ENCODE measurements around the gene ADARB2.

The ADARB2 gene

DNA sequence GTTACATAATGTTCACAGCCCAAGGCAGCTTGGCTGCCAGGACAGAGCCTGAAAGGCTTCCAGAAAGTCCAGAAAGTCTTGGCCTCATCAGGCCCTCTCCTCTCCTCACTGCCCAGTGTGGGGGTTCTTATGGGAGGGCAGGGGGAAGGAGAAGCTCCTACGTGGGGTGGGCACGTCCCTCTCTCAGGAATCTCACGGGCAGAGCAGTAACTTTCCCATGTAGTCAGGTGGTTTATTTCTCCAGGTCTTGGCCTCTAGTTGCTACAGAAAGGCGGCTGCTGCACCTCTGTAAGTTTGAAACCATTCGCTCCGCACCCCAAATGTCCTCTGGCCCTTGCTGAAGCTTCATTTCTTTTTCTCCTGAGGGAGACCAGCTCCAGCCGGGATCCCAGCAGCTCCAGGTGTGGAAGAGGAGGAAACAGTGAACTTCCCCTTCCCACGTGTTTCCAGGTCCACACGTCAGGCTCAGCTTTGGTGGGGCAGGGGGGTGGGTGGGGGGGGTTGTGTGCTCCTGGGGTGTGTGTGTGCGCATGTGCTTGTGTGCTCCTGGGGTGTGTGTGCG, 360.9 kb downstream of the ADARB2 start:
- DNase-seq (ENCODE audit: low read depth): no peak
- no peak overlapping the region for H3K4me3 ChIP-seq (ENCODE audit: low read depth, low read length)
- TF ChIP-seq, protein P1, sequence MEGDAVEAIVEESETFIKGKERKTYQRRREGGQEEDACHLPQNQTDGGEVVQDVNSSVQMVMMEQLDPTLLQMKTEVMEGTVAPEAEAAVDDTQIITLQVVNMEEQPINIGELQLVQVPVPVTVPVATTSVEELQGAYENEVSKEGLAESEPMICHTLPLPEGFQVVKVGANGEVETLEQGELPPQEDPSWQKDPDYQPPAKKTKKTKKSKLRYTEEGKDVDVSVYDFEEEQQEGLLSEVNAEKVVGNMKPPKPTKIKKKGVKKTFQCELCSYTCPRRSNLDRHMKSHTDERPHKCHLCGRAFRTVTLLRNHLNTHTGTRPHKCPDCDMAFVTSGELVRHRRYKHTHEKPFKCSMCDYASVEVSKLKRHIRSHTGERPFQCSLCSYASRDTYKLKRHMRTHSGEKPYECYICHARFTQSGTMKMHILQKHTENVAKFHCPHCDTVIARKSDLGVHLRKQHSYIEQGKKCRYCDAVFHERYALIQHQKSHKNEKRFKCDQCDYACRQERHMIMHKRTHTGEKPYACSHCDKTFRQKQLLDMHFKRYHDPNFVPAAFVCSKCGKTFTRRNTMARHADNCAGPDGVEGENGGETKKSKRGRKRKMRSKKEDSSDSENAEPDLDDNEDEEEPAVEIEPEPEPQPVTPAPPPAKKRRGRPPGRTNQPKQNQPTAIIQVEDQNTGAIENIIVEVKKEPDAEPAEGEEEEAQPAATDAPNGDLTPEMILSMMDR (IDR thresholded peaks at IDR 0.05; ENCODE audit: low read depth, low read length, missing control alignments): no peak

DNA sequence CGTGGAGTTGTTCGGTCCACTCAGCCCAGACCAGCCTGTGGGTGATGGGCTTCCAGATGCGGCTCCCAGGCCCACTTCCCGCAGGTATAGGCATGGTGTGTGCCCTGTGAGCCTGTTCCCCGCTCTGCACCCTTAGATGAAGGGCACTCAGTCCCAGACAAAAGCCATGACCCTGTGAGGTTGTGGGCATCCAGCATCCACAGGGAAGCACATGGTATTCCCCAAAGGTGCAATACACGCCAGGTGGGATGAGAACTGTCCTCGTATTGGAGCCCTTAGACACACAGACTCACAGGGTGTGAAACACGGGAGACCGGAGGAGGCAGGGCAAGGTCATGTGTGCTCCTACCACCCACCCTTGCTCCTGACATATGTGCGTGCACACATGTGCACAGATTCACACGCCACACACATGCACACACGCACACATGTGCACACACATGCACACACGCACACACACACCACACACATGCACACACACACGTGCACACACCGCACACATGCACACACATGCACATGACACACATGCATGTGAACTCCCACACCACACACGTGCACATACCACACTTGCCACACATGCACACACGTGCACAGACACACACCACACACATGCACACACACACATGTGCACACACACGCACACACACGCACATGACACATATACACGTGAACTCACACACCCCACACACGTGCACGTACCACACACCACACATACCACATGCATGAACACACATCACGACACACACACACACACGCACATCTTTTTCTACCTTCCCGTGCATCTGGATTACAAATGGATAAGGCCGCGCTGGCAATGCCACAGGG, 361.8 kb downstream of the ADARB2 start:
- no peak for DNase-seq (ENCODE audit: low read depth)
- TF ChIP-seq, protein P1 (IDR thresholded peaks at IDR 0.05; ENCODE audit: low read depth, low read length, missing control alignments): no peak
- H3K4me3 ChIP-seq (ENCODE audit: low read depth, low read length): no peak overlapping the region

DNA sequence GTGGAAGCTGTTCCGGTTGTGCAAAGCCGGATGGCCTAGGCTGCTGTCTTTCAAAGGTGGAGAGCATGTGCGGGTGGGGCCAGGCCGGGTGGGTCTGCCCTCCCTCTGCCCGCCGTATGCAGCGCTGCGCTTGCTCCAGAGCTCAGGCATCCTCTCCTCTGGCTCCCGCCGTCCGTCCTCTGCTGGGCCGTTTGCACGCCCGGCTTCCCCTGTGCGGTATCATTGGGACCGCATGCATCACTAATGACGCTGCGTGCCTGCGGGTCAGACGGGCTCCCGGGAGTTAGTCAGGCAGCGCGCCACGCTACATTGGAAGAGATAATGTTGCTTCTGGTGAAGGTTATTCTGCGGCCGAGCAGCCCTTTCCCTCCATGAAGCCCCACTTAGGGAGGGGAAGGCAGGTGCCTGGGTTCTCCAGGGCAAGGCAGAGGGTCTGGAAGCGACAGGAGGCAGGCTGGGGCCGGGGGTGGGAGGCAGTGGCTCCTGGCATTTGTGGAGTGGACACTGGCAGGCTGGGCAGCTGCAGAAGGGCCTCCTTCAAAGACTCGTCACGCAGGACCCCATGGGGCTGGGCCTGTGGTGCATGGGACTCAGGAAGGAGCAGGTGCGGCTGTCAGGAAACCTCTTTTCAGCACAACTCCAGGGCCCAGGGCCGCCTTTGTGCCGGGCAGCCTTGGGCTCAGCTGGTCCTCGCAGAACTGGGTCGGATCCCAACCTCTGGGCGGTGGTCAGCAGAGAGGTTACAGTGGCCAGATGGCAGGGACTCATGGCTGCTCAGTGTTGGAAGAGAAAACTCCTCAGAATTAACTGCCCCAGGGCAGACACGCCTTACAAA, 362.6 kb downstream of the ADARB2 start:
- TF ChIP-seq, protein P1 (IDR thresholded peaks at IDR 0.05; ENCODE audit: low read depth, low read length, missing control alignments): no peak
- no peak for DNase-seq (ENCODE audit: low read depth)
- no peak overlapping the region for H3K4me3 ChIP-seq (ENCODE audit: low read depth, low read length)

DNA sequence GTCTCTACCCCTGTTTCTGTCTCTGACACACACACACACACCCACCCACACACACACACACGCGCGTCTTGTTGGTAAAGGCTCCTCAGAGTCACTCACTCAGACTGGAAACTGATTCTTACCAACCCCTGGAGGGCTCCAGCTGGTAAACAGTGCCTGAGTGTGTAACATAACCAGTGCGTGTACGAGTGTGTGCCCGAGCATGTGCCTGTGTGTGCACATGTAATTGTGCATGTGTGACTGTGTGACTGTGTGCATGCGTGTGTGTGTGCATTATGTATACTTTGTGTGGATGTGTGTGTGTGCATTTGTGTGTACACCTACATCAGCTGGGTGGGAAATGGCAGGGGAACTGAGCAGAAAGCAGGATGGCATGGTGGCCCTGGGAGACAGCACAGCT, 364.0 kb downstream of the ADARB2 start:
- TF ChIP-seq, protein P1 (IDR thresholded peaks at IDR 0.05; ENCODE audit: low read depth, low read length, missing control alignments): no peak
- no peak overlapping the region for H3K4me3 ChIP-seq (ENCODE audit: low read depth, low read length)
- DNase-seq (ENCODE audit: low read depth): no peak

DNA sequence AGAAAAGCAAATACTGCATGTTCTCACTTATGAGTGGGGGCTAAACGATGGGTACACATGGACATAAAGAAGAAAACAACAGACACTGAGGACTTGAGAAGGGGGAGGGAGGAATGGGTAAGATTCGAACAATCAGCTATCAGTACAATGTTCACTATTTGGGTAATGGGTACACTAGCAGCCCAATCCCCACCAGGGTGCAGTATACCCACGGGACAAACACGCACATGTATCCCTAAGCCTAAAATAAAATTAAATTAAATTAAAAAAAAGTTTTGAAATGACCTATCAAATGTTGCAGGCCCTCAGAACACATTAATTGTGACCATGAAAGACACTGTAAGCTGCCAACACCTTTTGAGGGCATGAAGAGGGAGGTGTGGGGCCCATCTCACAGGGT, 365.1 kb downstream of the ADARB2 start:
- no peak for DNase-seq (ENCODE audit: low read depth)
- TF ChIP-seq, protein P1 (IDR thresholded peaks at IDR 0.05; ENCODE audit: low read depth, low read length, missing control alignments): peak; percentile 24
- no peak overlapping the region for H3K4me3 ChIP-seq (ENCODE audit: low read depth, low read length)

DNA sequence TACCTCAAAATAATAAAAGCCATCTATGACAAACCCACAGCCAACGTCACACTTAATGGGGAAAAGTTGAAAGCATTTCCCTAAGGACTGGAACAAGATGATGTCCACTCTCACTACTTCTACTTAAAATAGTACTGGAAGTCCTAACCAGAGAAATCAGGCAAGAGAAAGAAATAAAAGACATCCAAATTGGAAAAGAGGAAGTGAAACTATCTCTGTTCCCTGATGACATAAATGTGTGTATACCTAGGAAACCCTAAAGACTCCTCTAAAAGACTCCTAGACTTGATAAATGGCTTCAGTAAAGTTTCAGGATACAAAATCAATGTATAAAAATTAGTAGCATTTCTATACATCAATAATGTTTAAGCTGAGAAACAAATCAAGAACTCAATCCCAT, 367.0 kb downstream of the ADARB2 start:
- no peak overlapping the region for H3K4me3 ChIP-seq (ENCODE audit: low read depth, low read length)
- TF ChIP-seq, protein P1 (IDR thresholded peaks at IDR 0.05; ENCODE audit: low read depth, low read length, missing control alignments): no peak
- DNase-seq (ENCODE audit: low read depth): no peak

Data from GM12864 (cell line).